HepG2 (cell line): ENCODE results near the gene COX7A2L. TPM values are rescaled to one million over a fixed set of nuclear protein-coding genes. Genes with fewer than 3 reads are reported as not detected.

Experiments
- ATAC-seq: fragments of 200-7000 bp; cut with Tn5 transposase; 3 replicates; pipeline ENCODE4 v1.9.1; 2020; ENCODE audit warnings: mild to moderate bottlenecking, moderate library complexity
- BruUV-seq: library from RNA; stranded (reverse); fragments of 400-500 nt; replicated peaks from 2 replicates; lab custom pipeline; 2021; lab: Mats Ljungman, UMichigan
- CTCF ChIA-PET: fragments of 300-600 bp; formaldehyde crosslinking; extraction: SDS; loops from one replicate; lab custom pipeline; 2021; ENCODE audit warnings: low total read pairs, inconsistent platforms, low intra/inter-chr PET ratio; lab: Yijun Ruan, JAX
- POLR2A ChIA-PET: fragments of 350-600 bp; sonication (Branson Sonifier 250); formaldehyde crosslinking; loops from one replicate; lab custom pipeline; 2020; ENCODE audit warnings: antibody characterized with exemption, inconsistent platforms; lab: Yijun Ruan, JAX
- DNase-seq: peaks from one replicate; pipeline ENCODE4 v3.0.0-alpha.2; 2015; ENCODE audit warnings: low spot score
- FAIRE-seq: peaks from 3 replicates; lab custom pipeline; 2011; peaks lifted over from hg19 to GRCh38; lab: Jason Lieb, UNC
- H2AFZ ChIP-seq: one replicate; pipeline ENCODE4 v1.6.1; 2011; ENCODE audit warnings: low read length, inconsistent platforms
- H3K27ac ChIP-seq: fragments of 300-600 bp; 3 replicates; pipeline ENCODE4 v1.8.0; 2011; ENCODE audit warnings: mixed run types, mild to moderate bottlenecking, mixed read lengths, low read length, inconsistent platforms; ENCODE audit not compliant: insufficient read depth; ENCODE audit errors: extremely low read length
- H3K27me3 ChIP-seq, 2 experiments: fragments of 200-600 bp in 1 of 2; 2 replicates in 1 of 2; 3 replicates in 1 of 2; pipeline versions ENCODE4 v1.6.0 to v1.8.0; 2011; ENCODE audit warnings: low read length in 2 of 2, mild to moderate bottlenecking in 2 of 2, moderate library complexity in 2 of 2, inconsistent platforms in 1 of 2; ENCODE audit not compliant: insufficient read depth in 2 of 2, control insufficient read depth in 1 of 2
- H3K36me3 ChIP-seq, 2 experiments: fragments of 200-600 bp in 1 of 2; replicated peaks in 1 of 2; 2 replicates in 1 of 2; 3 replicates in 1 of 2; pipeline versions ENCODE4 v1.5.1 to v1.8.0; 2011; ENCODE audit warnings: low read length in 2 of 2, inconsistent platforms in 1 of 2; ENCODE audit not compliant: insufficient read depth in 2 of 2, control insufficient read depth in 1 of 2
- H3K4me1 ChIP-seq: 2 replicates; pipeline ENCODE4 v1.5.1; 2012; ENCODE audit warnings: low read length, inconsistent platforms; ENCODE audit not compliant: insufficient read depth
- H3K4me2 ChIP-seq: 2 replicates; pipeline ENCODE4 v1.6.0; 2011; ENCODE audit warnings: low read depth, low read length, inconsistent platforms
- H3K4me3 ChIP-seq, 3 experiments: fragments of 200-600 bp in 1 of 3; sonication (generic), shearing (Covaris generic) in 1 of 3; replicated peaks in 1 of 3; 2 replicates each; pipeline ENCODE4 v1.5.1; 2011 to 2016; ENCODE audit warnings: low read length in 3 of 3, inconsistent platforms in 2 of 3, low read depth in 2 of 3, mild to moderate bottlenecking in 2 of 3, control low read depth in 1 of 3, mixed read lengths in 1 of 3; ENCODE audit not compliant: insufficient read depth in 1 of 3
- H3K79me2 ChIP-seq: one replicate; pipeline ENCODE4 v1.6.1; 2011; ENCODE audit warnings: low read length, inconsistent platforms; ENCODE audit not compliant: insufficient read depth
- H3K9ac ChIP-seq: 2 replicates; pipeline ENCODE4 v1.6.0; 2011; ENCODE audit warnings: mild to moderate bottlenecking, low read depth, low read length, inconsistent platforms; ENCODE audit not compliant: insufficient read depth
- H3K9me3 ChIP-seq: 2 replicates; pipeline ENCODE4 v1.5.1; 2012; ENCODE audit warnings: mild to moderate bottlenecking, low read length
- H4K20me1 ChIP-seq: 2 replicates; pipeline ENCODE4 v1.6.0; 2011; ENCODE audit warnings: inconsistent platforms, mild to moderate bottlenecking, low read length, moderate library complexity; ENCODE audit not compliant: insufficient read depth
- RBFOX2 ChIP-seq: fragments of 200-400 bp; formaldehyde crosslinking; IDR thresholded peaks from 2 replicates; pipeline ENCODE4 v1.6.1; 2017; ENCODE audit warnings: low read depth, mild to moderate bottlenecking, low read length
- SRSF1 ChIP-seq: fragments of 200-400 bp; formaldehyde crosslinking; optimal IDR thresholded peaks from 2 replicates; pipeline ENCODE3; 2017; ENCODE audit warnings: mild to moderate bottlenecking, low read depth, low read length, moderate library complexity
- TRIM22 ChIP-seq: fragments of 450-650 bp; IDR thresholded peaks from 2 replicates; pipeline ENCODE4 v1.6.1; 2017
- ZBTB20 ChIP-seq: sonication (generic); formaldehyde crosslinking; IDR thresholded peaks from 2 replicates; pipeline ENCODE4 v1.8.1; 2023; ENCODE audit warnings: missing genetic modification reagents, low read depth, mild to moderate bottlenecking, borderline replicate concordance
- ZBTB7B ChIP-seq: sonication (generic); formaldehyde crosslinking; IDR thresholded peaks from 2 replicates; pipeline ENCODE4 v1.4.0; 2020; ENCODE audit warnings: missing genetic modification reagents
- ZMYM2 ChIP-seq: sonication (generic); formaldehyde crosslinking; IDR thresholded peaks from 2 replicates; pipeline ENCODE4 v1.8.0; 2022; ENCODE audit warnings: mild to moderate bottlenecking, missing genetic modification reagents
- ZNF431 ChIP-seq: sonication (generic); formaldehyde crosslinking; IDR thresholded peaks from 2 replicates; pipeline ENCODE4 v1.9.0; 2022; ENCODE audit warnings: missing genetic modification reagents, low read depth, mild to moderate bottlenecking, borderline replicate concordance
- ZNF501 ChIP-seq: sonication (generic); formaldehyde crosslinking; IDR thresholded peaks from 2 replicates; pipeline ENCODE4 v1.5.1; 2020; ENCODE audit warnings: mild to moderate bottlenecking, moderate library complexity, missing genetic modification reagents
- ZNF703 ChIP-seq: sonication (generic); formaldehyde crosslinking; IDR thresholded peaks from 2 replicates; pipeline ENCODE4 v1.5.1; 2020; ENCODE audit warnings: missing genetic modification reagents, mild to moderate bottlenecking, moderate library complexity, borderline replicate concordance
- ZNF782 ChIP-seq: sonication (generic); formaldehyde crosslinking; IDR thresholded peaks from 2 replicates; pipeline ENCODE4 v1.4.0; 2020; ENCODE audit warnings: missing genetic modification reagents, mild to moderate bottlenecking, borderline replicate concordance
- ZNF788 ChIP-seq: sonication (generic); formaldehyde crosslinking; IDR thresholded peaks from 2 replicates; pipeline ENCODE4 v1.5.0; 2020; ENCODE audit warnings: mild to moderate bottlenecking, missing genetic modification reagents, borderline replicate concordance
- WGBS: methylation state at CpG from one replicate; pipeline ENCODE4 v1.1.6; 2017; ENCODE audit warnings: low lambda C conversion rate; 5-methylcytosine and 5-hydroxymethylcytosine counted together
- in situ Hi-C: cut with HindIII; loops from 2 replicates; pipeline ENCODE4 v1.10.0; 2017; ENCODE audit warnings: low pct_unique_long_range_greater_than_20kb; ENCODE audit not compliant: extremely low pct_ligation_motif_present
- intact Hi-C: fragments of 100-400 bp; cut with micrococcal nuclease; formaldehyde crosslinking; loops from one replicate; pipeline ENCODE4 v1.10.0; 2022; ENCODE audit not compliant: unreplicated experiment
- polyA plus RNA-seq, 8 experiments: library from polyadenylated mRNA; depleted of rRNA in 3 of 8; stranded (reverse) in 7 of 8; unstranded in 1 of 8; fragments of >200 nt; fragmentation: Illumina TruSeq in 4 of 8; extraction: Trizol in 4 of 8; gene quantifications; 2 replicates each; pipeline versions ENCODE4 v1.2.1 to v1.2.3, GENCODE V29; 2011 to 2016; ENCODE audit warnings: low read depth in 4 of 8, missing spikeins in 1 of 8, mixed read lengths in 1 of 8; ENCODE audit not compliant: insufficient read depth in 1 of 8
- total RNA-seq, 5 experiments: library from RNA; depleted of rRNA; stranded (reverse); fragments of >200 nt; fragmentation: Illumina TruSeq; extraction: Trizol; gene quantifications; 2 replicates each; pipeline ENCODE4 v1.2.3, GENCODE V29; 2016; ENCODE audit warnings: low read depth in 1 of 5
- TF ChIP-seq, protein P1 (sequence below): sonication (generic); formaldehyde crosslinking; IDR thresholded peaks from 2 replicates; pipeline ENCODE4 v1.4.0; 2020; ENCODE audit warnings: missing genetic modification reagents
- TF ChIP-seq, protein P2 (sequence below): sonication (generic); formaldehyde crosslinking; IDR thresholded peaks from 2 replicates; pipeline ENCODE4 v1.8.1; 2023; ENCODE audit warnings: mild to moderate bottlenecking, moderate library complexity, missing genetic modification reagents

COX7A2L gene
- total and polyA plus RNA-seq, 2 of the 13 experiments (the other 11 are each of a cell fraction or from before 2014, with no cell fraction given), result 155 to 201 TPM

DNA sequence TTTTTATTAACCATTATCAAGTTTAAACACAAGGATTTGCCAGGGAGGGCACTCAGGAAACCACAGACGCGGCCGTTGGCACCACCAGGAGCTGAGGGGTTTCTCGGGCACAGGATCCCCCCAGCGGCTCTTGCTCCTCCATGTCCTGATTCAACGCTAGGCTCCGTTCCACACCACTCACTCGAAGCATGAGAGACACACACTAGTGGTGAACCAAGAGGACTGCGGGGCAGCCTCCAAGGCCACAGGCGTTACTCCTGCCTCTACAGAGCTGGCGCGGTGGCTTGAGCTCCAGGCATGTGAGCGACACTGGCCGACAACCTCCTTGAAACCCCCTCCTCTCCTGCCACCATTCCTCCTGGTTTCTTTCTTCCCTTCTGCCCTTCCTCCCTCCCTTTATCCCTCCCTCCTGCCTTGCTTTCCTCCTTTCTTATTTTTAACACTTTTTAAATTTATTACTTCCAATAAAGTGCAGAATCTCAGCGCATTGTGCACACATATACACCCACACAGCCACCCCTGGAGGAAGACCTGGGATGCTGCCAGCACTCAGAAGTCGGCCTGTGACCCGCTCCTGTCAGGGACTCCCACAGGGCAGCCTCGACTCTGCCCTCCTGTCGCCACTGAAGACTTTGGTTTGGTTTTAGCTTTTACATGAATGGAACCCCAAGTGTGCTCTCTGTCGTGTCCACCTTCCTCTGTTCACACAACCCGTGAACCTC is 21.7 kb downstream of the COX7A2L start (continued):
- TF ChIP-seq, protein P1, sequence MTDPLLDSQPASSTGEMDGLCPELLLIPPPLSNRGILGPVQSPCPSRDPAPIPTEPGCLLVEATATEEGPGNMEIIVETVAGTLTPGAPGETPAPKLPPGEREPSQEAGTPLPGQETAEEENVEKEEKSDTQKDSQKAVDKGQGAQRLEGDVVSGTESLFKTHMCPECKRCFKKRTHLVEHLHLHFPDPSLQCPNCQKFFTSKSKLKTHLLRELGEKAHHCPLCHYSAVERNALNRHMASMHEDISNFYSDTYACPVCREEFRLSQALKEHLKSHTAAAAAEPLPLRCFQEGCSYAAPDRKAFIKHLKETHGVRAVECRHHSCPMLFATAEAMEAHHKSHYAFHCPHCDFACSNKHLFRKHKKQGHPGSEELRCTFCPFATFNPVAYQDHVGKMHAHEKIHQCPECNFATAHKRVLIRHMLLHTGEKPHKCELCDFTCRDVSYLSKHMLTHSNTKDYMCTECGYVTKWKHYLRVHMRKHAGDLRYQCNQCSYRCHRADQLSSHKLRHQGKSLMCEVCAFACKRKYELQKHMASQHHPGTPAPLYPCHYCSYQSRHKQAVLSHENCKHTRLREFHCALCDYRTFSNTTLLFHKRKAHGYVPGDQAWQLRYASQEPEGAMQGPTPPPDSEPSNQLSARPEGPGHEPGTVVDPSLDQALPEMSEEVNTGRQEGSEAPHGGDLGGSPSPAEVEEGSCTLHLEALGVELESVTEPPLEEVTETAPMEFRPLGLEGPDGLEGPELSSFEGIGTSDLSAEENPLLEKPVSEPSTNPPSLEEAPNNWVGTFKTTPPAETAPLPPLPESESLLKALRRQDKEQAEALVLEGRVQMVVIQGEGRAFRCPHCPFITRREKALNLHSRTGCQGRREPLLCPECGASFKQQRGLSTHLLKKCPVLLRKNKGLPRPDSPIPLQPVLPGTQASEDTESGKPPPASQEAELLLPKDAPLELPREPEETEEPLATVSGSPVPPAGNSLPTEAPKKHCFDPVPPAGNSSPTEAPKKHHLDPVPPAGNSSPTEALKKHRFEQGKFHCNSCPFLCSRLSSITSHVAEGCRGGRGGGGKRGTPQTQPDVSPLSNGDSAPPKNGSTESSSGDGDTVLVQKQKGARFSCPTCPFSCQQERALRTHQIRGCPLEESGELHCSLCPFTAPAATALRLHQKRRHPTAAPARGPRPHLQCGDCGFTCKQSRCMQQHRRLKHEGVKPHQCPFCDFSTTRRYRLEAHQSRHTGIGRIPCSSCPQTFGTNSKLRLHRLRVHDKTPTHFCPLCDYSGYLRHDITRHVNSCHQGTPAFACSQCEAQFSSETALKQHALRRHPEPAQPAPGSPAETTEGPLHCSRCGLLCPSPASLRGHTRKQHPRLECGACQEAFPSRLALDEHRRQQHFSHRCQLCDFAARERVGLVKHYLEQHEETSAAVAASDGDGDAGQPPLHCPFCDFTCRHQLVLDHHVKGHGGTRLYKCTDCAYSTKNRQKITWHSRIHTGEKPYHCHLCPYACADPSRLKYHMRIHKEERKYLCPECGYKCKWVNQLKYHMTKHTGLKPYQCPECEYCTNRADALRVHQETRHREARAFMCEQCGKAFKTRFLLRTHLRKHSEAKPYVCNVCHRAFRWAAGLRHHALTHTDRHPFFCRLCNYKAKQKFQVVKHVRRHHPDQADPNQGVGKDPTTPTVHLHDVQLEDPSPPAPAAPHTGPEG (CRISPR knock-in tag), result 0 out of 2 replicates have a peak, but pooled peaks have one; percentile 12
- TF ChIP-seq RBFOX2 (no peak), ZNF788 (0 out of 2 replicates have a peak, but pooled peaks have one; percentile 40)
- TF ChIP-seq, all 625 proteins: peak for 31

DNA sequence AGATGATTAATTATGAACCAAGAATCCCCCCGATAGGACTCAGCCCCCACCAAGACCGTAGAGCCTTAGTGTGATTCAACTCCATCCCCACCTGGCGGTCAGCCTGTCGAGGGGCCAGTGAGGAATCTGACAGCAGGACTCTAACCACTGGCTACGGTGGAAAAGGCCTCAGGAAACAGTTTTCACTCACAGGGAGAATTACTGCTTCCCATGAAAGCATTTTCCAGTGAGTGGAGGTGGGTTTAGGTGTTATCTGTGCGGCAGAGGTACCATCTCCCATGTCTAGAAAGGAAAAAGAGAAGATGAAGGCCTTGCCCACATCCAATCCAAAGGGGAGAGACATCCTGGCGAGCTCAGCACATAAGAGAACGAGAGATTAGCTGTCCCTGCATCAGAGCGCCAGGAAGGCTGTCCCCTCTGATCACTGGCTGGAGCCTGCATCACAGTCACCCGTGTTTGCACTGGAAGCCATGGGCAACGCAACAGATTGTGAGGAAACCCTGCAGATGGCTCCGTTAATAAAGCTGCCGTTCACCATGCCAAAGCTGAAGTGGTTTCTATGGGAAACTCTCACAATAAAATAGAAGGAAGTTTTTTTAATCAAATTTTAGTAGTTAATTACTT is 22.3 kb downstream of the COX7A2L start:
- peaks cover 29% of the 10 kb centered on the region for H3K4me1 ChIP-seq
- no peaks in the 10 kb centered on the region for H3K9me3 ChIP-seq
- H3K9ac ChIP-seq, result no peak overlapping the region
- 96% methylated on average over 13 of the region's 13 CpGs for WGBS
- ChIA-PET CTCF (no interaction called here), POLR2A (no interaction called here)
- no peak overlapping the region for H3K4me3 ChIP-seq
- H3K4me2 ChIP-seq, result no peak overlapping the region
- no peaks in the 10 kb centered on the region for H3K27me3 ChIP-seq
- no peak for FAIRE-seq
- BruUV-seq, result no TSS peak
- peaks cover 5% of the 10 kb centered on the region in 2 experiments for H3K36me3 ChIP-seq
- H3K27ac ChIP-seq, result no peak overlapping the region
- ATAC-seq, result no peak
- DNase-seq, result no peak
- peaks cover 3% of the 10 kb centered on the region for H3K79me2 ChIP-seq
- intact Hi-C loops (no loop called here), in situ Hi-C loops (no loop called here)
- no peak overlapping the region for H2AFZ ChIP-seq
- peaks cover 56% of the 10 kb centered on the region for H4K20me1 ChIP-seq
- TF ChIP-seq ZNF703 (no peak), ZBTB20 (CRISPR knock-in tag) (no peak), ZNF431 (CRISPR knock-in tag) (no peak), ZNF501 (CRISPR knock-in tag) (0 out of 2 replicates have a peak, but pooled peaks have one; percentile 21), TRIM22 (no peak), ZBTB7B (no peak), ZNF782 (CRISPR knock-in tag) (no peak), SRSF1 (no peak), ZMYM2 (CRISPR knock-in tag) (no peak)
- TF ChIP-seq, protein P2, sequence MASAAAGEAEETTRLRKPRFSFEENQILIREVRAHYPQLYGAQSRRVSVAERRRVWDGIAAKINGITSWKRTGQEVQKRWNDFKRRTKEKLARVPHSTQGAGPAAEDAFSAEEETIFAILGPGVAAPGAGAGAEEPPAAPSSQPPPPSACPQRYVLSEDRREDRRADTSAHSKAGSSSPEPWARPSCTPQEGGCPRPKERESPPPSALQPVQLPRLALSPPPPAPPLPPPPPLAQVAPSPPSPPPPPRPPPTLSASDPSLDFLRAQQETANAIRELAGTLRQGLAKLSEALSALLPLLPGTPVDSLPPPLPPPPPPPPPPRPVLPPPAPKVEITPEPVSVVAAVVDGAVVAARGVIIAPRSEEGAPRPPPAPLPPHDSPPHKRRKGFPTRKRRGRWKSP (CRISPR knock-in tag), result no peak
